Endothelial cell of coronary artery (primary cell): ENCODE results near the gene IKBKG. TPM values are rescaled to one million over a fixed set of nuclear protein-coding genes. Genes with fewer than 3 reads are reported as not detected.

ENCODE experiments used
- total RNA-seq: library from RNA; depleted of rRNA; stranded (reverse); fragments of >200 nt; gene quantifications from 2 replicates; pipeline ENCODE4 v1.2.3, GENCODE V29; 2014

IKBKG gene
- 12.0 and 13.6 TPM in 2 replicates for total RNA-seq

DNA sequence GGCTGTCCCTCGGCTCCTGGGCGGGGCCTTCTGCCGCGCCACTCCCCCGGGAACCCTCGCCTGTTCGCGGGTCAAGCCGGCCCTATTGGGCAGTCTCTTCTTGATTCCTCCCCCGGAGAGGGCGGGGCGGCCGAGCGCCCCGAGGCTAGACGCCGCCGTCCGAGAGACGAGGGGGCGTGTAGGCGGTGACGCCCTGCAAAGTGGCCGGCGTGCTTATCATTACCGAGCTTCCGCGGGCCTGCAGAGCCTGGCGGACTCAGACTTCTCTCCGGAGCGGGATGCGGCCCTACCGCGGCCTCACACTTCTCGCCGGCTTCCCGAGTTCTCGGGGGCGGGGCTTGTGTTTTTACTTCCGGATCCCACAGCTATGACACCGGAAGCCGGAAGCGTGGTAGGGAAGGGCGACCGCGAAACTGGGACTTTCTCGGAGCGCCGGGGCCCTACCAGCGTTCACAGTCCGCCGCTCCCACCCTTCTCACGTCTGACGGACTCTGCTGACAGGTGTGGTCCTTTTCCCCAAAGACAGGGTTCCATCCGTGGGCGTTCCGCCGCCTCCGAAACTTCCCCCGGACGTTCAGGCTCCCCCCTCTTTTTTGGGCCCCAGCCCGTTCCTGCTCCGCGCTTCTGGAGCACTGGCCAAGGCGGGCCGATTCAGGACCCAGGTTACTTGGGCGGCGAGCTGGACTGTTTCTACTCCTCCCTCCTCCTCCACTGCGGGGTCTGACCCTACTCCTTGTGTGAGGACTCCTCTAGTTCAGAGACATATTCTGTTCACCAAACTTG, at the start of gene IKBKG:
TSS of gene IKBKG (plus strand) at position 376 of the 783 bp plus-strand sequence. CDS start 4,383 bp downstream, outside the sequence.

GRCh38 chrX:154515966-154516655, 31.3 kb upstream of the IKBKG start, which contains the start of gene FAM3A:
TSS of gene FAM3A (minus strand) at chrX:154516232. CDS start at chrX:154515772, 460 bp downstream.

DNA sequence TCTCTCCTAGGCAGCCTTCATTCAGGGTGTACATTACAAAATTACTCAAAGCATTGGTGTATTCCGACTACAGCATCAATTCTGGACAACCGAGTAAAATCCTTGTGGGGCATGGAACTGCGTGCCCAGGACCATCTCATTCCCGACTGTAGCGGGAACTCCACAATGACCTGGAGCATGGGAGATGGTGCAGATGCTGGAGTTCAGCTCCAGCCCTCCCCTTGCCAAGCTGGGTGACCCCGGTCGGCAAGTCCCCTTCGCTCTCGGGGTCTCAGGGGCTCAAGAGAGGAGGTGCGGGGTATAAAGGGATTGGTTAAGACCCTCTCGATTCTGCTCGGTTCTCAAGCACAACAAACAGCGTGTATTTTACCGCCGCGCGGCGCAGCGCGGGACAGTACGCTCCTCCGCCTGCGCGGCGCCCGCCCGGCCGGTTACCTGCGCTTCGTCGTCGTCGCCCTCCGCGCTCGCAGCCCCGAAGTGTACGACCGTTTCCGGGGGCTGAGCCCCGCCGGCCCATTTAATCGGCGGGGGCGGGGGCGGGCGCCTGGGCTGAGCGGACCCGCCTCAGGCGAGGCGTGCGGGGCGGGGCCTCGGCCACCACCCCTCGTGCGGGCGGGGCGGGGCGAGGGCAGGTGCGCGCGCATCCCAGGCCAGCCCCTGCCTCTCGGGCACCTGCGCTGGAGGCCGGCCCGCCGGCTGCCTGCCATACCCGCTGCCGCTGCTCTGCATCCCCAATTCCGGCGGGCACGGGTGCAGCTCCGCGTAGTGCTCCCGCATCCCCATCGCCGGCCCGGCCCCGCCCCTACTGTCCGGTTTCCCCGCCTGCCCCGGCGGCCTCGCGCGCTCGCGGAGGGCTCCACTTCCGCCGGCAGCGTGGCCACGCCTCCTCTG, 821 bp upstream of the IKBKG start, which contains the start of gene G6PD:
TSS of gene G6PD (minus strand) at position 493 of the 891 bp plus-strand sequence. CDS start 691 bp downstream, outside the sequence.

DNA sequence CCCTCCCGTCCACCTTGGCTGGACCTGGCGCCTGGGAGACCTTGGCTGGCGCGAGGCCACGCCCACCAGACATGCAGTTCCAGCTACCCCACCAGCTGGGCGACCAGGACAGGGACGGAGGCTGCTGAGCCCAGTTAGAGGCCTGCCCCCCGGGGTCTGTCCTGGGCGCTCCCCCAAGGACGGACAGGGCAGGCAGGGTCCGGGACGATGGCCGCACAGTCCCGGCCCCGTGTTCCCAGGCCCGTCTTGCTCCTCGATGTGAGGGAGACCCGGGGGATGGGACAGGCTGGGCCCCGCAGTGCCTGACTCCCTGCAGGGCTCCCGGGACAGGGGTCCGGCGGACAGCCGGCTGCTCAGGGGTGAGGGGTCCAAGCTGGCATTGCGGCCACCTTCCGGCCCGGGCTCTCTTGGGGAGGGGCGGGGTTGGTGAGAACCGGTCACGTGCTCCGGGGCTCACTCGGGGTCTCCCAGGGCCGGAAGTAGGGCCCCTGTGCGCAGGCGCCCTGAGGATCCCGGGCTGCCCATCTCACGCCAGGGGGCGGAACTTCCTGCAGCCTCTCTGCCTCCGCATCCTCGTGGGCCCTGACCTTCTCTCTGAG, 37.3 kb downstream of the IKBKG start, which contains the start of gene CTAG1A:
TSS of gene CTAG1A (plus strand) at position 549 of the 599 bp plus-strand sequence. CDS start 74 bp downstream, outside the sequence.

Other genes with a start within 250 kb of the IKBKG start
- 2,046 and 3,187 TPM in 2 replicates for gene FLNA, start 173.0 kb upstream of the IKBKG start, total RNA-seq
- 19.9 and 20.2 TPM in 2 replicates for gene EMD, start 168.3 kb upstream of the IKBKG start, total RNA-seq
- gene RPL10, start 149.2 kb upstream of the IKBKG start, total RNA-seq, result 2,577 and 3,067 TPM in 2 replicates
- 105 and 122 TPM in 2 replicates for gene DNASE1L1, start 138.4 kb upstream of the IKBKG start, total RNA-seq
- 13.2 and 32.1 TPM in 2 replicates for gene TAFAZZIN, start 136.1 kb upstream of the IKBKG start, total RNA-seq
- 62.0 and 87.5 TPM in 2 replicates for gene ATP6AP1, start 118.9 kb upstream of the IKBKG start, total RNA-seq
- gene GDI1, start 110.5 kb upstream of the IKBKG start, total RNA-seq, result 64.1 and 110 TPM in 2 replicates
- gene FAM50A, start 103.5 kb upstream of the IKBKG start, total RNA-seq, result 83.4 and 111 TPM in 2 replicates
- 8.3 and 16.8 TPM in 2 replicates for gene PLXNA3, start 89.3 kb upstream of the IKBKG start, total RNA-seq
- gene LAGE3, start 68.3 kb upstream of the IKBKG start, total RNA-seq, result 10.4 and 12.2 TPM in 2 replicates
- 32.7 and 47.2 TPM in 2 replicates for gene UBL4A, start 61.0 kb upstream of the IKBKG start, total RNA-seq
- gene SLC10A3, start 57.0 kb upstream of the IKBKG start, total RNA-seq, result 8.2 and 14.5 TPM in 2 replicates
- 23.0 and 32.4 TPM in 2 replicates for gene FAM3A, start 31.4 kb upstream of the IKBKG start, total RNA-seq
- gene G6PD, start 774 bp upstream of the IKBKG start, total RNA-seq, result 34.5 and 66.3 TPM in 2 replicates
- not detected in 2 replicates for gene CTAG1A, start 37.5 kb downstream of the IKBKG start, total RNA-seq
- gene CTAG1B, start 71.7 kb downstream of the IKBKG start, total RNA-seq, result not detected in 2 replicates
- not detected in 2 replicates for gene CTAG2, start 106.0 kb downstream of the IKBKG start, total RNA-seq
- gene GAB3, start 203.5 kb downstream of the IKBKG start, total RNA-seq, result 2.6 and 5.2 TPM in 2 replicates
- 58.1 and 59.9 TPM in 2 replicates for gene DKC1, start 215.2 kb downstream of the IKBKG start, total RNA-seq